Caco-2 (cell line): ENCODE results near the gene MLC1. TPM values are rescaled to one million over a fixed set of nuclear protein-coding genes. Genes with fewer than 3 reads are reported as not detected.
A peak's percentile ranks its signal among the peaks of the same experiment; 100 is the strongest.

Experiments
- BruUV-seq: library from RNA; stranded (reverse); fragments of 400-500 nt; replicated peaks from 2 replicates; lab custom pipeline; 2021; lab: Mats Ljungman, UMichigan
- CTCF ChIA-PET: fragments of 300-600 bp; sonication (Branson Sonifier 250); formaldehyde crosslinking; loops from one replicate; lab custom pipeline; 2022; ENCODE audit warnings: antibody characterized with exemption; lab: Charles Lee
- POLR2A ChIA-PET: fragments of 300-600 bp; sonication (Branson Sonifier 250); formaldehyde crosslinking; loops from one replicate; lab custom pipeline; 2022; ENCODE audit warnings: antibody characterized with exemption; lab: Charles Lee
- DNase-seq, 2 experiments: peaks; one replicate each; pipeline versions ENCODE4 v3.0.0 to v3.0.0-alpha.2; 2020 to 2022
- H3K27me3 ChIP-seq: replicated peaks from 2 replicates; pipeline ENCODE4 v1.6.0; 2011; ENCODE audit warnings: low read length; ENCODE audit not compliant: control insufficient read depth, insufficient read depth
- H3K36me3 ChIP-seq: 2 replicates; pipeline ENCODE4 v1.5.1; 2011; ENCODE audit warnings: low read length; ENCODE audit not compliant: control insufficient read depth, insufficient read depth
- H3K4me1 ChIP-seq: fragments of 250-450 bp; sonication (Bioruptor Pico); 2 replicates; pipeline ENCODE4 v1.5.1; 2020; ENCODE audit warnings: mild to moderate bottlenecking
- H3K4me3 ChIP-seq: 2 replicates; pipeline ENCODE4 v1.5.1; 2011; ENCODE audit warnings: low read depth, mild to moderate bottlenecking, control low read depth, low read length
- H3K9me3 ChIP-seq: fragments of 250-450 bp; sonication (Bioruptor Pico); 2 replicates; pipeline ENCODE4 v1.5.1; 2020; ENCODE audit warnings: mild to moderate bottlenecking, moderate library complexity
- H3K27ac Mint-ChIP-seq: one replicate; pipeline ENCODE4 v1.8.0; 2022; ENCODE audit warnings: mixed read lengths; ENCODE audit not compliant: unreplicated experiment
- H3K27me3 Mint-ChIP-seq: one replicate; pipeline ENCODE4 v1.8.0; 2022; ENCODE audit warnings: mixed read lengths; ENCODE audit not compliant: insufficient read depth, unreplicated experiment
- H3K36me3 Mint-ChIP-seq: one replicate; pipeline ENCODE4 v1.8.0; 2022; ENCODE audit warnings: mild to moderate bottlenecking, mixed read lengths; ENCODE audit not compliant: insufficient read depth, unreplicated experiment
- H3K4me1 Mint-ChIP-seq: one replicate; pipeline ENCODE4 v1.8.0; 2022; ENCODE audit warnings: low read depth, mixed read lengths; ENCODE audit not compliant: unreplicated experiment
- H3K4me3 Mint-ChIP-seq: one replicate; pipeline ENCODE4 v1.8.0; 2022; ENCODE audit warnings: mild to moderate bottlenecking, moderate library complexity, mixed read lengths; ENCODE audit not compliant: unreplicated experiment
- H3K9me3 Mint-ChIP-seq: one replicate; pipeline ENCODE4 v1.8.0; 2022; ENCODE audit warnings: mixed read lengths; ENCODE audit not compliant: unreplicated experiment
- CTCF ChIP-seq, 2 experiments: fragments of 200-600 bp in 1 of 2; IDR thresholded peaks; 1 replicate in 1 of 2; 2 replicates in 1 of 2; pipeline versions ENCODE4 v1.5.1 to v1.8.0; 2011 to 2022; ENCODE audit warnings: antibody characterized with exemption in 1 of 2, control low read depth in 1 of 2, inconsistent platforms in 1 of 2, low read depth in 1 of 2, low read length in 1 of 2, mild to moderate bottlenecking in 1 of 2, moderate library complexity in 1 of 2; ENCODE audit not compliant: insufficient read depth in 1 of 2, severe bottlenecking in 1 of 2, unreplicated experiment in 1 of 2
- intact Hi-C: fragments of 100-400 bp; cut with micrococcal nuclease; formaldehyde crosslinking; loops from one replicate; pipeline ENCODE4 v1.10.0; 2022; ENCODE audit not compliant: unreplicated experiment
- total RNA-seq: library from RNA; stranded (reverse); gene quantifications from 2 replicates; pipeline ENCODE4 v1.2.3, GENCODE V29; 2022

MLC1 gene
- total RNA-seq, 1 experiment from 2014 or later, result 0.14 TPM

- CTCF ChIA-PET, result interaction anchor here (1.4 kb wide), 1 partner anchor 38 kb away, joined by 4 read pairs; no protein-coding TSS in a partner anchor
- Histone ChIP-seq H3K4me1 (no peaks in the 10 kb centered on the region), H3K27me3 (no peaks in the 10 kb centered on the region), H3K36me3 (no peaks in the 10 kb centered on the region), H3K9me3 (no peaks in the 10 kb centered on the region), H3K4me3 (no peak overlapping the region)
- Mint-ChIP-seq H3K9me3 (no peaks in the 10 kb centered on the region), H3K36me3 (no peaks in the 10 kb centered on the region), H3K4me3 (no peak overlapping the region), H3K27ac (no peak overlapping the region), H3K4me1 (peaks cover 6% of the 10 kb centered on the region), H3K27me3 (no peaks in the 10 kb centered on the region)
- no peak for TF ChIP-seq CTCF (IDR thresholded peaks at IDR 0.05; ENCODE audit: insufficient read depth in 1 of 2, low read depth in 1 of 2, low read length in 1 of 2, severe bottlenecking in 1 of 2, unreplicated experiment in 1 of 2)
- POLR2A ChIA-PET, result no interaction called here
- intact Hi-C loops, result loop anchor here (5.0 kb wide), 1 partner anchor 43 kb away; no protein-coding TSS in a partner anchor
- no peak for DNase-seq
- BruUV-seq, result no TSS peak
Observed at GRCh38 chr22:50104141-50104544, 18.9 kb upstream of the MLC1 start.

- peak; percentile 28 to 53 for TF ChIP-seq CTCF (IDR thresholded peaks at IDR 0.05; ENCODE audit: insufficient read depth in 1 of 2, low read depth in 1 of 2, low read length in 1 of 2, severe bottlenecking in 1 of 2, unreplicated experiment in 1 of 2)
- BruUV-seq, result no TSS peak
- H3K27ac Mint-ChIP-seq, result peak overlapping the region; percentile 19
- DNase-seq, result peak; percentile 79 to 82
- CTCF ChIA-PET, result interaction anchor here (0.6 to 1.4 kb wide), 3 partner anchors 12 to 253 kb away, joined by 3 to 6 read pairs (median 4); no protein-coding TSS in a partner anchor
- no peaks in the 10 kb centered on the region for H3K27me3 Mint-ChIP-seq
- H3K4me3 Mint-ChIP-seq, result no peak overlapping the region
- Histone ChIP-seq H3K27me3 (no peaks in the 10 kb centered on the region), H3K36me3 (no peaks in the 10 kb centered on the region), H3K9me3 (no peaks in the 10 kb centered on the region), H3K4me1 (no peaks in the 10 kb centered on the region), H3K4me3 (no peak overlapping the region)
- peaks cover 6% of the 10 kb centered on the region for H3K4me1 Mint-ChIP-seq
- H3K9me3 Mint-ChIP-seq, result no peaks in the 10 kb centered on the region
- H3K36me3 Mint-ChIP-seq, result no peaks in the 10 kb centered on the region
- intact Hi-C loops, result loop anchor here (5.0 kb wide), 1 partner anchor 44 kb away; no protein-coding TSS in a partner anchor
- POLR2A ChIA-PET, result no interaction called here
Observed at GRCh38 chr22:50102946-50103345, 17.7 kb upstream of the MLC1 start.

- Histone ChIP-seq H3K4me1 (no peaks in the 10 kb centered on the region), H3K36me3 (no peaks in the 10 kb centered on the region), H3K27me3 (no peaks in the 10 kb centered on the region), H3K4me3 (no peak overlapping the region), H3K9me3 (no peaks in the 10 kb centered on the region)
- Mint-ChIP-seq H3K4me3 (no peak overlapping the region), H3K27ac (no peak overlapping the region), H3K9me3 (no peaks in the 10 kb centered on the region), H3K4me1 (peaks cover 6% of the 10 kb centered on the region), H3K36me3 (no peaks in the 10 kb centered on the region), H3K27me3 (no peaks in the 10 kb centered on the region)
- BruUV-seq, result no TSS peak
- no peak for DNase-seq
- TF ChIP-seq CTCF (IDR thresholded peaks at IDR 0.05; ENCODE audit: insufficient read depth in 1 of 2, low read depth in 1 of 2, low read length in 1 of 2, severe bottlenecking in 1 of 2, unreplicated experiment in 1 of 2), result no peak
- POLR2A ChIA-PET, result no interaction called here
- CTCF ChIA-PET, result no interaction called here
- intact Hi-C loops, result loop anchor here (5.0 kb wide), 1 partner anchor 45 kb away; no protein-coding TSS in a partner anchor
Observed at GRCh38 chr22:50101870-50102565, 16.8 kb upstream of the MLC1 start.
